Parathyroid adenoma (tissue), 2 donors: ENCODE measurements around the gene GLRB.
A peak's percentile ranks its signal among the peaks of the same experiment; 100 is the strongest.

Experiments used
- H2AFZ ChIP-seq: fragments of 300-600 bp; sonication (generic); one replicate; pipeline ENCODE4 v1.7.0; 2017; ENCODE audit warnings: antibody characterized with exemption, mild to moderate bottlenecking
- H3K27ac ChIP-seq: fragments of 300-600 bp; sonication (generic); one replicate; pipeline ENCODE4 v1.7.0; 2017
- H3K27me3 ChIP-seq: fragments of 300-600 bp; sonication (generic); one replicate; pipeline ENCODE4 v1.7.0; 2017; ENCODE audit warnings: low read length; ENCODE audit not compliant: control insufficient read depth, insufficient read depth
- H3K36me3 ChIP-seq: fragments of 300-600 bp; sonication (generic); one replicate; pipeline ENCODE4 v1.7.0; 2017; ENCODE audit warnings: low read length; ENCODE audit not compliant: control insufficient read depth, insufficient read depth
- H3K4me1 ChIP-seq: fragments of 300-600 bp; sonication (generic); one replicate; pipeline ENCODE4 v1.7.0; 2017; ENCODE audit warnings: control low read depth
- H3K4me2 ChIP-seq: fragments of 300-600 bp; sonication (generic); one replicate; pipeline ENCODE4 v1.7.0; 2017; ENCODE audit warnings: low read length
- H3K4me3 ChIP-seq: fragments of 300-600 bp; sonication (generic); one replicate; pipeline ENCODE4 v1.7.0; 2017; ENCODE audit warnings: low read depth, low read length
- H3K79me2 ChIP-seq: fragments of 300-600 bp; sonication (generic); one replicate; pipeline ENCODE4 v1.7.0; 2017; ENCODE audit warnings: control low read depth
- H3K9ac ChIP-seq: fragments of 300-600 bp; sonication (generic); one replicate; pipeline ENCODE4 v1.7.0; 2017; ENCODE audit warnings: mild to moderate bottlenecking
- H3K9me3 ChIP-seq: fragments of 300-600 bp; sonication (generic); one replicate; pipeline ENCODE4 v1.7.0; 2017; ENCODE audit warnings: low read length; ENCODE audit not compliant: control insufficient read depth
- TF ChIP-seq, protein P1 (sequence below): fragments of 300-600 bp; sonication (generic); IDR thresholded peaks from one replicate; pipeline ENCODE4 v1.7.0; 2017; ENCODE audit warnings: antibody characterized with exemption, mild to moderate bottlenecking
- donor health status: primary hyperparathyroidism.

Gene GLRB

DNA sequence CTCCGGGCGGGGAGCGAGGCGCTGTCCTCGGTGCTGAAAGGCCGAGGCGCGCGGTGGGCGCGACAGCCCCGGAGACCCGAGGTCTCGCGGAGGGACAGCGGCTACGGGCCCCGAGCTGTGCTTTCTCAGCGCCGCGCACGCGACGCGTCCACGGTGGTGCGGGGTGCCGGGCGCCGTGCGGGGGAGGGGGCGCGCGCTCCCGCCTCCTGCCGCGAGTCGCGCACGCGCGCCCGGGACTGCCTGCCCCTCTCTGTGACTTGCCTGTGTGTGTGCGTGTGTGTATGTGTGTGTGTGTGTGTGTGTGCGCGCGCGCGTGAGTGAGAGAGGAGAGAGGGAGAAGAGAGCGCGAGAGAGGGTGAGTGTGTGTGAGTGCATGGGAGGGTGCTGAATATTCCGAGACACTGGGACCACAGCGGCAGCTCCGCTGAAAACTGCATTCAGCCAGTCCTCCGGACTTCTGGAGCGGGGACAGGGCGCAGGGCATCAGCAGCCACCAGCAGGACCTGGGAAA lies 144.5 kb downstream of the GLRB start, which contains the start of gene GRIA2:
TSS of gene GRIA2 (plus strand) at position 358 of the 511 bp plus-strand sequence. CDS start 315 bp downstream, outside the sequence.
- TF ChIP-seq, protein P1, sequence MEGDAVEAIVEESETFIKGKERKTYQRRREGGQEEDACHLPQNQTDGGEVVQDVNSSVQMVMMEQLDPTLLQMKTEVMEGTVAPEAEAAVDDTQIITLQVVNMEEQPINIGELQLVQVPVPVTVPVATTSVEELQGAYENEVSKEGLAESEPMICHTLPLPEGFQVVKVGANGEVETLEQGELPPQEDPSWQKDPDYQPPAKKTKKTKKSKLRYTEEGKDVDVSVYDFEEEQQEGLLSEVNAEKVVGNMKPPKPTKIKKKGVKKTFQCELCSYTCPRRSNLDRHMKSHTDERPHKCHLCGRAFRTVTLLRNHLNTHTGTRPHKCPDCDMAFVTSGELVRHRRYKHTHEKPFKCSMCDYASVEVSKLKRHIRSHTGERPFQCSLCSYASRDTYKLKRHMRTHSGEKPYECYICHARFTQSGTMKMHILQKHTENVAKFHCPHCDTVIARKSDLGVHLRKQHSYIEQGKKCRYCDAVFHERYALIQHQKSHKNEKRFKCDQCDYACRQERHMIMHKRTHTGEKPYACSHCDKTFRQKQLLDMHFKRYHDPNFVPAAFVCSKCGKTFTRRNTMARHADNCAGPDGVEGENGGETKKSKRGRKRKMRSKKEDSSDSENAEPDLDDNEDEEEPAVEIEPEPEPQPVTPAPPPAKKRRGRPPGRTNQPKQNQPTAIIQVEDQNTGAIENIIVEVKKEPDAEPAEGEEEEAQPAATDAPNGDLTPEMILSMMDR = no peak
- peak within 1 kb of the TSS; percentile 39 for H3K4me2 ChIP-seq
- H3K9ac ChIP-seq = no peak within 1 kb of the TSS
- no peaks in the 10 kb centered on the region for H3K9me3 ChIP-seq
- no peak within 1 kb of the TSS for H3K4me3 ChIP-seq
- H3K79me2 ChIP-seq = no peaks in the 10 kb centered on the region
- peak within 1 kb of the TSS; percentile 38 for H2AFZ ChIP-seq
- no peaks in the 10 kb centered on the region for H3K4me1 ChIP-seq
- H3K27ac ChIP-seq = no peak within 1 kb of the TSS
- peaks cover 4% of the 10 kb centered on the region for H3K27me3 ChIP-seq
- no peaks in the 10 kb centered on the region for H3K36me3 ChIP-seq

DNA sequence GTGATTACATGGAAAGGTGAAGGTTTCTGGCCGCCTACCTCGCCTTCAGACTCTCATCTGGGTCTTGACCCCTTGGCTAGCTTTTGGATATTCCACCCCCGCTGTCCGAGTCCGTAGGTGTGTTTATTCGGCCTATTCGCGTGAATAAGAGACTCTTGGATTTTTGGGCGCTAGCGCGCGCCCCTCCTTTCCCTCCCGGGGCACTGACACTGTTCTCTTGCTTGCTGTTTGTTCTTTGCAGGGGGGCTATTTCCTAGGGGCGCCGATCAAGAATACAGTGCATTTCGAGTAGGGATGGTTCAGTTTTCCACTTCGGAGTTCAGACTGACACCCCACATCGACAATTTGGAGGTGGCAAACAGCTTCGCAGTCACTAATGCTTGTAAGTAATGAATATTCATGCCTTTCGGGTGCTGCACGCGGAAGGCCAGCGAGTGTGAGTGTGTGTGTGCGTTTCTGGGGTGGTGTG lies 145.5 kb downstream of the GLRB start:
- peaks cover 4% of the 10 kb centered on the region for H3K27me3 ChIP-seq
- no peak overlapping the region for H3K4me2 ChIP-seq
- H3K79me2 ChIP-seq = no peaks in the 10 kb centered on the region
- H3K4me1 ChIP-seq = no peaks in the 10 kb centered on the region
- no peak overlapping the region for H3K27ac ChIP-seq
- no peak overlapping the region for H3K9ac ChIP-seq
- H3K36me3 ChIP-seq = no peaks in the 10 kb centered on the region
- no peak overlapping the region for H3K4me3 ChIP-seq
- H3K9me3 ChIP-seq = no peaks in the 10 kb centered on the region
- TF ChIP-seq, protein P1 = no peak
- peak overlapping the region; percentile 38 for H2AFZ ChIP-seq
